ENCODE measurements around the gene SPANXN3.
A peak's percentile ranks its signal among the peaks of the same experiment; 100 is the strongest.
"Not testable (repeated sequence)": the region's sequence is repeated elsewhere in the genome, so short reads cannot be mapped to it uniquely, and the experiment has no call there.

SPANXN3 gene, protein sequence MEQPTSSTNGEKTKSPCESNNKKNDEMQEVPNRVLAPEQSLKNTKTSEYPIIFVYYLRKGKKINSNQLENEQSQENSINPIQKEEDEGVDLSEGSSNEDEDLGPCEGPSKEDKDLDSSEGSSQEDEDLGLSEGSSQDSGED

DNA sequence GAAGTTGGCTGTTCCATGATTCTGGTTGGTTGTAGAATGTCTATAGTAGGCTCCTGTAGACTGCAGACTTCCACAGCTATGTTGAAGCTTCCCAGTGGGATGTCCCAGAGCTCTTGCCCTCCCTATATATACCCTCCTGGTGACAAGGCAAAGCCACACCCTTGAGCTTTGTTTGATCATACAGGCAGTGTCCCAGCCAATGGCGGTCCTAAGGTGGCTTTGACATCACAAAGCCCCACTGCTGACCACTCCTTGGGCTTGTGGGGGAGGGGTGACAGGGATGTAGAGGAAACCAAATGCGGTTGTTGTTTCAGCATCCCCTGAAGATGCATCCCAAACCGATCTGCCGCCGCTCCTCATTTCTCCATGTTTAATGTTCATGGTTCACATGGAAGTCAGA, at the start of gene SPANXN3:
Gene SPANXN3 (minus strand): TSS at position 101 of the 400 bp plus-strand sequence. CDS start 84 bp downstream, at position 17.
- DNase-seq: not testable (repeated sequence)

DNA sequence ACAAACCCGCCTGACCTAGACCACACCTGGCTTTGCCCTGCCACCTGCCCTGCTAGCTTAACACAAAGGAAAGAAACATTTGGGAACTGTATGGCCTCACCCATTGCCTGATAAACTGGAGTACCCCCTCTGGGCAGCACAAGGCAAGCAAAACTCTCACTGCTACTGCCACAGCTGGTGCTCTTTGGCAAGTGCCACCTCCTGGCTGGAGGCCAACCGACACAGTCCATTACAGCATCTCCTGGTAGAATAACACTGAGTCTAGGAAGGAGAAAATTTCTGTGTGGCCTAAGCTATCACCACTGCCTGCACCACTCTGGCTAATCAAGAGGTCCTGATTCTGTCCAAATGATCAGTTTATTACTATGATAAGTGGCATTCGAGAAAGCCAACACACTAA, 18.9 kb upstream of the SPANXN3 start:
- peak in 20 of 58 donors; percentile 0 to 34 (median 2) for DNase-seq

DNA sequence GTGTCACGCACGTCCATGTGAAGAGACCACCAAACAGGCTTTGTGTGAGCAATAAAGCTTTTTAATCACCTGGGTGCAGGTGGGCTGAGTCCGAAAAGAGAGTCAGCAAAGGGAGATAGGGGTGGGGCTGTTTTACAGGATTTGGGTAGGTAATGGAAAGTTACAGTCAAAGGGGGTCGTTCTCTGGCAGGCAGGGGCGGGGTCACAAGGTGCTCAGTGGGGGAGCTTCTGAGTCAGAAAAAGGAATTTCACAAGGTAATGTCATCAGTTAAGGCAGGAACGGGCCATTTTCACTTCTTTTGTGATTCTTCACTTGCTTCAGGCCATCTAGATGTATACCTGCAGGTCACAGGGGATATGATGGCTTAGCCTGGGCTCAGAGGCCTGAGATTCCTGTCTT, 15.1 kb downstream of the SPANXN3 start:
- not testable (repeated sequence) for DNase-seq

DNA sequence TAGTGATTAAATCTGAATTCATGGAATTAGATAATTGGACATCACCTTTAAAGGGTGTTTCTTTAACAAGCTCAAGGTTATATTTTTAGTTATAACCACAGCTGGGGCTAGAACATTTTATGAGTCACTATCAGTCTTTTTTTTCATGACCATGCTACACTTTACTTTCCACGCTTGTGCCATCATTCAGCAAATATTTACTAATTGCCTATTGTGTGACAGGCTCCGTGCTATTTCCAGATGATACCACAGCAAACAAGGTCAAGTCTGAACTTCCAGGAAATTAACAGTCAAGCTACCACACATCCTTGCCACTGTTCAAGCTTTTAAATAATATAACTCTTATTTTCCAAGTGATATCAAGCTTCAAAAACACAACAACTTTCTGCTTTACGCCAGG, 16.5 kb downstream of the SPANXN3 start:
- DNase-seq: no peak

DNA sequence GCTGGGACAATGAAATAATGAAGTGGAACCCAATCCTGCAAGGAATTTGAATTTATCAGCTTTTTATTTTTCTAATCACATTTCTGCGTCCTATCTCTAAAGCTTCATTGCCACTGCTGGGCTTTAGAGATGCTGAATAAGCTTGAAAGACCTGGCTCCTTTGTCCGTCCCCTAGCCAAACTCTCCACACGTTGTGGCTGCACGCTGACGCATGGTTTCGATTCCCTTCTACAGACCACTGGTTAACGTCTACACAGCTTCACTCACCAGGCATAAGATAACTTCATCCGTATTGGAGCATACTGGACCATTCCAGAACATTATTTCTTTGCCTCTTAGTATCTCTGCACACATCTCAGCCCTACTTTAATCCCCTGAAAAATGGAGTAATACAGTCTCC, 31.2 kb downstream of the SPANXN3 start:
- DNase-seq: no peak

DNA sequence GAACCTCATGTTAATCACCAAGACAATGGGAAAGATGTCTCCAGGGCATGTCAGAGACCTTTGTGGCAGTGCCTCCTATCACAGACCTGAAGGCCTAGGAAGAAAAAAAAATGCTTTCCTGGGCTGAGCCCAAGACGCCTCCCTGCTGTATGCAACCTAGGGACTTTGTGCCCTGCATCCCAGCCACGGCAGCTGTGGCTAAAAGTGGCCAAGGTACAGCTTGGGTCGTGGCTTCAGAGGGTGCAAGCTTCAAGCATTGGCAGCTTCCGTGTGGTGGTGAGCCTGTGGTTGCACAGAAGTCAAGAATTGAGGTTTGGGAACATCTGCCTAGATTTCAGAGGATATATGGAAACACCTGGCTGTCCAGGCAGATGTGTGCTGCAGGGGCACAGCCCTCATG, 40.5 kb downstream of the SPANXN3 start:
- DNase-seq: no peak

DNA sequence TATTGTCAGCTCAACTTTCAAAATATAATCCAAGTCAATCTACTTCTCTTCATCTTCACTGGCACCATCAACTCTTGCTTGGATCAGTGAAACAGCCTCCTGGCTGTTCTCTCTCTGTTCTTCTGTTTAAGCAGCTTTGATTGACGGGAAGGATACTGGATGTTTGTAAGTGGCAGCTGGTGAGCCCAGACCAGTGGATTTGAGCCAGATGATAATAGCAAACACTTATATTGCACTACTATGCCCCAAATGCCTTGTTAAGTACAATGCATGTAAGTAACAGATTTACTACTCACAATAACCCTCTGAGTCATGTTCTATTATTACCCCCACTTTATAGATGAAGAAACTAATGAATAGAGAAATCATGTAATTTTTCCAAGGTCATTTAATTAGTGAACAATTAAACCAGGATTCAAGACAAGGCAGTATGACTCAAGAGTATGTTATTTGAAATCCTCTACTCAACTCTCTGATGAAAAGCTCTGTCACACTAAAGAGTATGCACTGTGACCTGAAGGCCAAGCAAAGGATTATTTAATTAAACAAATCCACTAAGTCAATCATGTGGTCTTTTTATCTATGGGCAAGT, 44.8 kb downstream of the SPANXN3 start:
- no peak for DNase-seq

DNA sequence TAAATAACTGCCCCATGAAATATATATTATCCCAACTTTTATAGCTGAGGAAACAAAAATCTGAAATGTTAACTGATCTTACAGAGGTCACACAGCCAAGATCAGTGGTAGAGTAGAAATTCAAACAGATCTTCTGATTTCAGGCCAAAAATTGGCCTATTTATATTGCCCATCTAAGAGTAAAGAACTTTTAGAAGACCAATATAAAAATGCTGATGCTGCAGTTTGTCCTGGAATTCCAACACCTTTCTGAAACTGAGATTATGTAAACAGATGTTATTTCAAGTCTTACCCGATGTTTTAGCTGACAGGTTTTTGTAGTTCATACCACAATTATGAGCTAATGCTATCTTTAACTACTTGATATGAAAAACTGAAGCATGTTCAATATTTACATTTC, 51.1 kb downstream of the SPANXN3 start:
- no peak for DNase-seq

DNA sequence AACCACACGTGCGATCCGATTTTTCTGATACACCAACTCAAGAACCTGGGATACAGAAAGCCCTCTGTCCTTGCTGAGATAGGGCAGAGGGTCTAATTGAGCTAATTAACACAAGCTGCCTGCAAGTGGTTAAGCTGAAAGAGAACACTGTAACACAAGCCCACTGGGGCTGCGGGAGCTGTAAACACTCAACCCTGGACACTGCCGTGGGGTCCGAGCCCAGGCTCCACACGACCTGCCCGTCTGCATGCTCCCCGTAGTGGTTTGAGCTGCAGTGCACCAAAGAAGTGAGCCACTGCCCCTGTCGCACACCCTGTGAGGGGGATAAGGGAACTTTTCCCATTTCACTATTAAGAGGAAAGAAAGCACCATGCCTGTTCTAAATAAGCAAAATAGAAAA, 54.6 kb downstream of the SPANXN3 start:
- no peak for DNase-seq

DNA sequence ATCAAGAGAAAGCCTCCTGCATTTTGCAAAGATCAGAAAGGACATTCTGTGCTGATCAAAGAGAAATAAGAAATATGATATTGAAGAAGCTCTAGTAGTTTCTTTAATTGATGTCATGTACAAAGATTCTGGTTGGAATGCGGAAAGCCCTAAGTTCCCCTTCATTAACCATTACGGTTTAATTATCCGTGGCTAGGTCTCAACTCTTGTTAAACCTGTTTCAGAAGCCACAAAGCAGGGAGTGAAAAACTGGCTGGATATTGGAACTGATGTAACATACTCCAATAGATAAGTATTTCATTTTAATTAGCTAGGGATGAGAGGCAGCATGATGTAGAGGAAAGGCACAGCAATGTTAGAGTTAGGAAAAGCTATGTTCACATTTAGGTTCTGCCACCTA, 55.7 kb downstream of the SPANXN3 start:
- no peak for DNase-seq

Measured in anterior cingulate cortex (tissue), 58 donors.